Measurements from ENCODE around the gene PPM1H. TPM values are rescaled to one million over a fixed set of nuclear protein-coding genes. Genes with fewer than 3 reads are reported as not detected.

Gene PPM1H
- total and polyA plus RNA-seq, 12 donors = 0.81 to 5.5 (median 2.6) TPM

DNA sequence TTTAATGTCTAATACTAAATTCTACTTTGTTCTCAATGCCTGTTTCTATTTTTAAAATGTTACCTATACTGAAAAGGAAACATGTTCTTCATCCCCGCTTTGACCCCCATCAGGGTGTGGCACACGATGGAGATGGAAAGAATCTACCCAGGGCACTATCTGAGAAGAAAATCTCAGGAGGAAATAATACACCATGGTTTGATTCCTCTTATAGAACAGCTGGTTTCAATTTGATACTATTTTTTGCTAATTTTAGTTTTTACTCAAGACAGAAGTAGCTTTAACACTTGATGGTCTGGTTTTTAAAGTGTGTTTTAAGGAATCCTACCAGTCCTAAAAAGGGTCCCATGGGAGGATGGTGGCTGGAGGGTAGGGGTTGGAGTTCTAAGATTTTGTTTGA, 56.7 kb downstream of the PPM1H start:
- Histone ChIP-seq H3K4me3 (no peak overlapping the region), H3K27ac (no peak overlapping the region), H3K36me3 (replicated peaks in 1 of 2) (no peaks in the 10 kb centered on the region), H3K27me3 (no peaks in the 10 kb centered on the region), H3K9me3 (replicated peaks in 1 of 3) (no peaks in the 10 kb centered on the region), H3K4me1 (replicated peaks in 1 of 2) (no peaks in the 10 kb centered on the region)
- no peak for DNase-seq
- TF ChIP-seq POLR2A (IDR thresholded peaks at IDR 0.05) = no peak
- TF ChIP-seq, protein P1, sequence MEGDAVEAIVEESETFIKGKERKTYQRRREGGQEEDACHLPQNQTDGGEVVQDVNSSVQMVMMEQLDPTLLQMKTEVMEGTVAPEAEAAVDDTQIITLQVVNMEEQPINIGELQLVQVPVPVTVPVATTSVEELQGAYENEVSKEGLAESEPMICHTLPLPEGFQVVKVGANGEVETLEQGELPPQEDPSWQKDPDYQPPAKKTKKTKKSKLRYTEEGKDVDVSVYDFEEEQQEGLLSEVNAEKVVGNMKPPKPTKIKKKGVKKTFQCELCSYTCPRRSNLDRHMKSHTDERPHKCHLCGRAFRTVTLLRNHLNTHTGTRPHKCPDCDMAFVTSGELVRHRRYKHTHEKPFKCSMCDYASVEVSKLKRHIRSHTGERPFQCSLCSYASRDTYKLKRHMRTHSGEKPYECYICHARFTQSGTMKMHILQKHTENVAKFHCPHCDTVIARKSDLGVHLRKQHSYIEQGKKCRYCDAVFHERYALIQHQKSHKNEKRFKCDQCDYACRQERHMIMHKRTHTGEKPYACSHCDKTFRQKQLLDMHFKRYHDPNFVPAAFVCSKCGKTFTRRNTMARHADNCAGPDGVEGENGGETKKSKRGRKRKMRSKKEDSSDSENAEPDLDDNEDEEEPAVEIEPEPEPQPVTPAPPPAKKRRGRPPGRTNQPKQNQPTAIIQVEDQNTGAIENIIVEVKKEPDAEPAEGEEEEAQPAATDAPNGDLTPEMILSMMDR (IDR thresholded peaks at IDR 0.05) = no peak
- 58 to 81% (median 63%) methylated on average over 2 of the region's 2 CpGs for WGBS, 4 donors
- intact Hi-C loops (cut with DNase I) = no loop called here

DNA sequence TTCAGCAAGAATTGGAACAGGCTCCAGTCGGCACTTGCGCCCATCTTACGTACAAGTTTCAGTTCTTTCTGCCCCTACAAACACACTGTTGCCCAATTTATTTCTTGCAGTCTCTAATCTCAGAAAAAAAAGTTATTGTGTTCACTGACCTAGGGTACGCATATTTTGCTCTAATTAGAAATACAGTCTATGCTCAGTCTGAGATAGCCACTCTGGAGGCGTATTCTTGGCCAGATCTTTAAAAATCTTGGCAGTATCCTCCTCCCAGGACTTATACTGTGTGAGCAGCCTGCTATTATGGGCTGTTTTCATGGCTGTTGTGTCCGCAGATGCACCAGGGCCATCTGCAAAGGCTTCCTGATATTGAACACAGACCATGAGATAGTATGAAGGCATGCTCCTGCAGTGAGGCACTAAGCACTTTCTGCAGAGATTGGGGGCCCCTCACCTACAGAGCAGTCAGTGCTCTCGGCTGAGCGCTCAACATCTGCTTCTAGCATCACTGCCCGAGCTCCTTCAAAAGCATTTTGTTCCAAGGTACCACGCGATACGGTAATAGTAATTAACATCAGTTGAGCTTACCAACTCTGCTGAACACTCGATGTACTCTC, 57.9 kb downstream of the PPM1H start:
- 80 to 93% (median 84%) methylated on average over 13 of the region's 13 CpGs for WGBS, 4 donors
- Histone ChIP-seq H3K27me3 (no peaks in the 10 kb centered on the region), H3K9me3 (replicated peaks in 1 of 3) (no peaks in the 10 kb centered on the region), H3K4me3 (no peak overlapping the region), H3K4me1 (replicated peaks in 1 of 2) (no peaks in the 10 kb centered on the region), H3K36me3 (replicated peaks in 1 of 2) (no peaks in the 10 kb centered on the region), H3K27ac (no peak overlapping the region)
- DNase-seq = no peak
- intact Hi-C loops (cut with DNase I) = no loop called here
- TF ChIP-seq POLR2A (IDR thresholded peaks at IDR 0.05) = no peak
- TF ChIP-seq, protein P1 (IDR thresholded peaks at IDR 0.05) = no peak

DNA sequence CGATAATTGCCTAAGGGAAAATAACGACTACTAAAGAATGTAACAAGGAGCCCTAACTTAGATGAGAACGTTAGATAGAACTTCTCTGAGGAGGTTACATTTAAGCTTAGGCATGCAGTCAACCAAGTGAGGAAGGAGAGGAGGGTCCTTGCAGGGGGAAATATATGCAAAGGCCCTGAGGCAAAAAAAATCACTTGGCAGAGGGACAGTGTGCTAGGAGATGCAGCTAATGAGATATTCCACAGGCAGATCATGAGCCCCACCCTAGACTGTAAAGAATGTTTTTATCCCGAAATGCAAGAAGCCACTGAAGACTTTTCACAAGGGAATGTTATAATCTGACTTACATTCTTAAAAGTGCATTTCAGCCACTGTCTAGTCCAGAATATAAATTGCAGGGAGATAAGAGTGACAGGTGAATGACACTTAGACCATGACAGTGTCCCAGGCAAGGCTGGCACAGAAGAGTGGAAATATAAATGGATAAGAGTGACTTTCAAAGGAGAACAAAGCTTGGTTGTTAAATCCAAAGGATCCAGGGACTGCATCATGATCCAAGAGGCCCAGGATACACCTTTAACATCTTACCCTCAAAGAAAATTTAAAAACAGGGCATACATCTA, 61.0 kb downstream of the PPM1H start:
- H3K9me3 ChIP-seq (replicated peaks in 1 of 3) = no peaks in the 10 kb centered on the region
- no peak overlapping the region for H3K4me3 ChIP-seq
- H3K27ac ChIP-seq = no peak overlapping the region
- intact Hi-C loops (cut with DNase I) = no loop called here
- no peaks in the 10 kb centered on the region for H3K4me1 ChIP-seq (replicated peaks in 1 of 2)
- 80 to 86% (median 84%) methylated on average over 4 of the region's 4 CpGs for WGBS, 4 donors
- H3K36me3 ChIP-seq (replicated peaks in 1 of 2) = no peaks in the 10 kb centered on the region
- no peak for DNase-seq
- no peaks in the 10 kb centered on the region for H3K27me3 ChIP-seq
- no peak for TF ChIP-seq POLR2A (IDR thresholded peaks at IDR 0.05)
- TF ChIP-seq, protein P1 (IDR thresholded peaks at IDR 0.05) = no peak

- no peak for DNase-seq
- H3K36me3 ChIP-seq (replicated peaks in 1 of 2) = no peaks in the 10 kb centered on the region
- no peak for TF ChIP-seq POLR2A (IDR thresholded peaks at IDR 0.05)
- TF ChIP-seq, protein P1 (IDR thresholded peaks at IDR 0.05) = no peak
- no peak overlapping the region for H3K27ac ChIP-seq
- intact Hi-C loops (cut with DNase I) = no loop called here
- H3K4me3 ChIP-seq = no peak overlapping the region
- H3K9me3 ChIP-seq (replicated peaks in 1 of 3) = no peaks in the 10 kb centered on the region
- H3K27me3 ChIP-seq = no peaks in the 10 kb centered on the region
- H3K4me1 ChIP-seq (replicated peaks in 1 of 2) = no peaks in the 10 kb centered on the region
- 88 to 91% (median 90%) methylated on average over 6 of the region's 6 CpGs for WGBS, 4 donors
Observed at GRCh38 chr12:62873116-62873825, 61.7 kb downstream of the PPM1H start.

All from adrenal gland (tissue), 12 donors.